ENCODE measurements around the gene COLEC12.

The COLEC12 gene

GRCh38 chr18:427005-427404, 73.5 kb downstream of the COLEC12 start:
- TF ChIP-seq, protein P1, sequence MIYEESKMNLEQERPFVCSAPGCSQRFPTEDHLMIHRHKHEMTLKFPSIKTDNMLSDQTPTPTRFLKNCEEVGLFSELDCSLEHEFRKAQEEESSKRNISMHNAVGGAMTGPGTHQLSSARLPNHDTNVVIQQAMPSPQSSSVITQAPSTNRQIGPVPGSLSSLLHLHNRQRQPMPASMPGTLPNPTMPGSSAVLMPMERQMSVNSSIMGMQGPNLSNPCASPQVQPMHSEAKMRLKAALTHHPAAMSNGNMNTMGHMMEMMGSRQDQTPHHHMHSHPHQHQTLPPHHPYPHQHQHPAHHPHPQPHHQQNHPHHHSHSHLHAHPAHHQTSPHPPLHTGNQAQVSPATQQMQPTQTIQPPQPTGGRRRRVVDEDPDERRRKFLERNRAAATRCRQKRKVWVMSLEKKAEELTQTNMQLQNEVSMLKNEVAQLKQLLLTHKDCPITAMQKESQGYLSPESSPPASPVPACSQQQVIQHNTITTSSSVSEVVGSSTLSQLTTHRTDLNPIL (CRISPR knock-in tag; IDR thresholded peaks at IDR 0.05; ENCODE audit: low read depth), result no peak
- TF ChIP-seq POU6F1 (CRISPR knock-in tag; IDR thresholded peaks at IDR 0.05; ENCODE audit: borderline replicate concordance, low read depth), result no peak
- no peak for TF ChIP-seq GLIS3 (CRISPR knock-in tag; IDR thresholded peaks at IDR 0.05)
- TF ChIP-seq ARNTL (CRISPR knock-in tag; IDR thresholded peaks at IDR 0.05; ENCODE audit: borderline replicate concordance, low read depth), result no peak
- no peak for TF ChIP-seq ZFP3 (CRISPR knock-in tag; IDR thresholded peaks at IDR 0.05)
- no peak for TF ChIP-seq ZC3H10 (CRISPR knock-in tag; IDR thresholded peaks at IDR 0.05)
- TF ChIP-seq ZFP30 (CRISPR knock-in tag; IDR thresholded peaks at IDR 0.05), result no peak
- no peak for TF ChIP-seq CSDC2 (CRISPR knock-in tag; IDR thresholded peaks at IDR 0.05)
- TF ChIP-seq, protein P2, sequence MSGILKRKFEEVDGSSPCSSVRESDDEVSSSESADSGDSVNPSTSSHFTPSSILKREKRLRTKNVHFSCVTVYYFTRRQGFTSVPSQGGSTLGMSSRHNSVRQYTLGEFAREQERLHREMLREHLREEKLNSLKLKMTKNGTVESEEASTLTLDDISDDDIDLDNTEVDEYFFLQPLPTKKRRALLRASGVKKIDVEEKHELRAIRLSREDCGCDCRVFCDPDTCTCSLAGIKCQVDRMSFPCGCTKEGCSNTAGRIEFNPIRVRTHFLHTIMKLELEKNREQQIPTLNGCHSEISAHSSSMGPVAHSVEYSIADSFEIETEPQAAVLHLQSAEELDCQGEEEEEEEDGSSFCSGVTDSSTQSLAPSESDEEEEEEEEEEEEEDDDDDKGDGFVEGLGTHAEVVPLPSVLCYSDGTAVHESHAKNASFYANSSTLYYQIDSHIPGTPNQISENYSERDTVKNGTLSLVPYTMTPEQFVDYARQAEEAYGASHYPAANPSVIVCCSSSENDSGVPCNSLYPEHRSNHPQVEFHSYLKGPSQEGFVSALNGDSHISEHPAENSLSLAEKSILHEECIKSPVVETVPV (CRISPR knock-in tag; IDR thresholded peaks at IDR 0.05), result no peak
- no peak for TF ChIP-seq TOX (CRISPR knock-in tag; IDR thresholded peaks at IDR 0.05; ENCODE audit: borderline replicate concordance)
- TF ChIP-seq PPARA (CRISPR knock-in tag; IDR thresholded peaks at IDR 0.05; ENCODE audit: borderline replicate concordance), result no peak
- TF ChIP-seq ISL1 (CRISPR knock-in tag; IDR thresholded peaks at IDR 0.05), result no peak
- no peak for TF ChIP-seq ZNF8 (CRISPR knock-in tag; IDR thresholded peaks at IDR 0.05)
- TF ChIP-seq SNAI2 (CRISPR knock-in tag; IDR thresholded peaks at IDR 0.05), result no peak
- no peak for TF ChIP-seq ZNF565 (CRISPR knock-in tag; conservative IDR thresholded peaks at IDR 0.05; ENCODE audit: low read depth)
- TF ChIP-seq ZNF70 (CRISPR knock-in tag; IDR thresholded peaks at IDR 0.05), result no peak
- TF ChIP-seq TCF4 (CRISPR knock-in tag; IDR thresholded peaks at IDR 0.05; ENCODE audit: borderline replicate concordance), result no peak
- TF ChIP-seq RARB (CRISPR knock-in tag; IDR thresholded peaks at IDR 0.05), result no peak
- TF ChIP-seq, protein P3, sequence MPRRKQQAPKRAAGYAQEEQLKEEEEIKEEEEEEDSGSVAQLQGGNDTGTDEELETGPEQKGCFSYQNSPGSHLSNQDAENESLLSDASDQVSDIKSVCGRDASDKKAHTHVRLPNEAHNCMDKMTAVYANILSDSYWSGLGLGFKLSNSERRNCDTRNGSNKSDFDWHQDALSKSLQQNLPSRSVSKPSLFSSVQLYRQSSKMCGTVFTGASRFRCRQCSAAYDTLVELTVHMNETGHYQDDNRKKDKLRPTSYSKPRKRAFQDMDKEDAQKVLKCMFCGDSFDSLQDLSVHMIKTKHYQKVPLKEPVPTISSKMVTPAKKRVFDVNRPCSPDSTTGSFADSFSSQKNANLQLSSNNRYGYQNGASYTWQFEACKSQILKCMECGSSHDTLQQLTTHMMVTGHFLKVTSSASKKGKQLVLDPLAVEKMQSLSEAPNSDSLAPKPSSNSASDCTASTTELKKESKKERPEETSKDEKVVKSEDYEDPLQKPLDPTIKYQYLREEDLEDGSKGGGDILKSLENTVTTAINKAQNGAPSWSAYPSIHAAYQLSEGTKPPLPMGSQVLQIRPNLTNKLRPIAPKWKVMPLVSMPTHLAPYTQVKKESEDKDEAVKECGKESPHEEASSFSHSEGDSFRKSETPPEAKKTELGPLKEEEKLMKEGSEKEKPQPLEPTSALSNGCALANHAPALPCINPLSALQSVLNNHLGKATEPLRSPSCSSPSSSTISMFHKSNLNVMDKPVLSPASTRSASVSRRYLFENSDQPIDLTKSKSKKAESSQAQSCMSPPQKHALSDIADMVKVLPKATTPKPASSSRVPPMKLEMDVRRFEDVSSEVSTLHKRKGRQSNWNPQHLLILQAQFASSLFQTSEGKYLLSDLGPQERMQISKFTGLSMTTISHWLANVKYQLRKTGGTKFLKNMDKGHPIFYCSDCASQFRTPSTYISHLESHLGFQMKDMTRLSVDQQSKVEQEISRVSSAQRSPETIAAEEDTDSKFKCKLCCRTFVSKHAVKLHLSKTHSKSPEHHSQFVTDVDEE (CRISPR knock-in tag; IDR thresholded peaks at IDR 0.05), result no peak
- no peak for TF ChIP-seq OSR1 (CRISPR knock-in tag; IDR thresholded peaks at IDR 0.05)
- ATAC-seq, result peak; percentile 90

DNA sequence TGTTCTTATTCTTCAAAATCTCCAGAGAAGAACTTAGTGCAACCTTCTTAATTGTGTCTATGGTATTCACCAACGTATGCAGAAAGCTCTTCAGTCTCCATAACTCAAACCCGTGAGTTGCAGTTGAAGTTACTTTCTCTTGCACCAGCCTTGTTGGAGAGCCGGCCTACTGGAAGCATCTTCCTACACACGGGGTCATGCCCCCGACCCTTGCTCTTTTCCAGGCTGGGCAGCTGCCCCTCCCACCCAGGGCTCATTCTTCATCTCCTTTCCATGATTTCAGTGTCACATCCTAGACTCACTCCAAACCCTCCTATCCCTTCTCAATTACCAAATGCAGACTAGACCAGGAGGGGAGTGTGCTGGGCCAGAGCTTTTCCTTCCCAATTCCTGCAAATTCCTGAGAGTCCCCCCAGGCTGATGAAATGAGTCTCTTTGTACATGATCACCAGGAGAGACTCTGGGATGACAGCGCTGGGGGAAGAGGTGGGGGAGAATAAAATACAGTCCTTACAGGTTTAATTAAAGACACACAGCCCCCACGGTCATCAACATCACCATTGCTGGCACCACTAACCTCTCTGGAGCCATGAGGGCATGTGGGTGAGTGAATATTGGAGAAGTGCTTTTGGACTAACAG, 75.3 kb downstream of the COLEC12 start:
- no peak for ATAC-seq
- TF ChIP-seq SNAI2 (CRISPR knock-in tag; IDR thresholded peaks at IDR 0.05), result no peak
- no peak for TF ChIP-seq PATZ1 (CRISPR knock-in tag; IDR thresholded peaks at IDR 0.05; ENCODE audit: borderline replicate concordance)
- TF ChIP-seq ZC3H10 (CRISPR knock-in tag; IDR thresholded peaks at IDR 0.05), result no peak
- TF ChIP-seq GLIS3 (CRISPR knock-in tag; IDR thresholded peaks at IDR 0.05), result no peak
- TF ChIP-seq POU6F1 (CRISPR knock-in tag; IDR thresholded peaks at IDR 0.05; ENCODE audit: borderline replicate concordance, low read depth), result no peak
- no peak for TF ChIP-seq ZNF8 (CRISPR knock-in tag; IDR thresholded peaks at IDR 0.05)
- TF ChIP-seq ESRRG (CRISPR knock-in tag; IDR thresholded peaks at IDR 0.05), result no peak

Data from SK-N-SH treated with all-trans-retinoic acid at 6 μM for 48 hours (cell line).